Thyroid gland (tissue), 4 donors: ENCODE measurements around the gene MINDY4. TPM values are rescaled to one million over a fixed set of nuclear protein-coding genes. Genes with fewer than 3 reads are reported as not detected.

Experiments
- DNase-seq, 2 donors: peaks; one replicate each; pipeline ENCODE4 v3.0.0-alpha.2; 2019
- H3K27ac ChIP-seq, 3 donors: fragments of 200-600 bp; sonication (generic); 1 replicate in 2 of 3; 2 replicates in 1 of 3; pipeline ENCODE4 v1.5.1; 2016 to 2019; ENCODE audit warnings: mild to moderate bottlenecking in 1 of 3, moderate library complexity in 1 of 3
- H3K27me3 ChIP-seq: fragments of 200-600 bp; sonication (generic); one replicate; pipeline ENCODE4 v1.5.1; 2019
- H3K36me3 ChIP-seq, 2 donors: fragments of 200-600 bp; sonication (generic); one replicate each; pipeline ENCODE4 v1.5.1; 2016 to 2019
- H3K4me1 ChIP-seq, 2 donors: fragments of 200-600 bp; sonication (generic); one replicate each; pipeline ENCODE4 v1.5.1; 2017 to 2019
- H3K4me3 ChIP-seq, 3 donors: fragments of 200-600 bp; sonication (generic); replicated peaks in 1 of 3; 1 replicate in 2 of 3; 2 replicates in 1 of 3; pipeline ENCODE4 v1.5.1; 2016; ENCODE audit warnings: mild to moderate bottlenecking in 1 of 3
- H3K9me3 ChIP-seq: fragments of 200-600 bp; sonication (generic); one replicate; pipeline ENCODE4 v1.5.1; 2017
- POLR2A ChIP-seq, 2 donors: fragments of 450-650 bp; IDR thresholded peaks; one replicate each; pipeline ENCODE4 v1.6.1; 2017; ENCODE audit warnings: antibody characterized with exemption in 2 of 2, mild to moderate bottlenecking in 2 of 2, moderate library complexity in 1 of 2
- WGBS, 2 donors: methylation state at CpG; one replicate each; pipeline ENCODE4 v1.1.5; 2017; 5-methylcytosine and 5-hydroxymethylcytosine counted together
- intact Hi-C: fragments of 100-400 bp; cut with DNase I; formaldehyde crosslinking; loops from one replicate; pipeline ENCODE4 v1.15.1; 2023
- total RNA-seq, 4 donors: library from RNA; depleted of rRNA; stranded (reverse); fragments of >200 nt; gene quantifications; one replicate each; pipeline ENCODE4 v1.2.3, GENCODE V29; 2016
- TF ChIP-seq, protein P1 (sequence below), 6 experiments: fragments of 200-600 bp in 3 of 6; fragments of 450-650 bp in 3 of 6; sonication (generic) in 3 of 6; IDR thresholded peaks; one replicate each; pipeline ENCODE4 v1.5.1; 2016 to 2019; ENCODE audit warnings: antibody characterized with exemption in 6 of 6, mild to moderate bottlenecking in 2 of 6, inconsistent platforms in 1 of 6, moderate library complexity in 1 of 6

Gene MINDY4
- total RNA-seq, 4 donors from 2014 or later, result 17.9 to 33.2 (median 29.7) TPM

DNA sequence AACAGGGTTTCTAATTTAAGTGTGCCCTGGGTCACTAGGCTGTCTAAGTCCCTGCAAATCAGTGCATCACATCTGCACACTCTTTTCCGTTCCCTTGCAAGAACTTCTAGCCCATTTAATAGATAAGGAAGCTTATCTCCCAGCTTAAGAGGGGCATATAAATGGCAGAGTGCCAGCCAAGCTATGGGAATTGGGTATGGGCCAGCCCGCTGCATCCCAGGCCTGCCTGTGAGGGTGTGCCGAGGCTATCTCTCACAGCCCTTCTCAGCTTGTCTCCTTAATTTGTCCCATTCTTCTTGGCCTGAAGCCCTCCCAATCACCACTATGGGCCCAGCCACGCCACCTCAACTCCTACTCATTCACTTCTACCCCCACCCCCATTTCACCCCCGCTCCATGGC is 155.1 kb downstream of the MINDY4 start:
- TF ChIP-seq, protein P1, sequence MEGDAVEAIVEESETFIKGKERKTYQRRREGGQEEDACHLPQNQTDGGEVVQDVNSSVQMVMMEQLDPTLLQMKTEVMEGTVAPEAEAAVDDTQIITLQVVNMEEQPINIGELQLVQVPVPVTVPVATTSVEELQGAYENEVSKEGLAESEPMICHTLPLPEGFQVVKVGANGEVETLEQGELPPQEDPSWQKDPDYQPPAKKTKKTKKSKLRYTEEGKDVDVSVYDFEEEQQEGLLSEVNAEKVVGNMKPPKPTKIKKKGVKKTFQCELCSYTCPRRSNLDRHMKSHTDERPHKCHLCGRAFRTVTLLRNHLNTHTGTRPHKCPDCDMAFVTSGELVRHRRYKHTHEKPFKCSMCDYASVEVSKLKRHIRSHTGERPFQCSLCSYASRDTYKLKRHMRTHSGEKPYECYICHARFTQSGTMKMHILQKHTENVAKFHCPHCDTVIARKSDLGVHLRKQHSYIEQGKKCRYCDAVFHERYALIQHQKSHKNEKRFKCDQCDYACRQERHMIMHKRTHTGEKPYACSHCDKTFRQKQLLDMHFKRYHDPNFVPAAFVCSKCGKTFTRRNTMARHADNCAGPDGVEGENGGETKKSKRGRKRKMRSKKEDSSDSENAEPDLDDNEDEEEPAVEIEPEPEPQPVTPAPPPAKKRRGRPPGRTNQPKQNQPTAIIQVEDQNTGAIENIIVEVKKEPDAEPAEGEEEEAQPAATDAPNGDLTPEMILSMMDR (IDR thresholded peaks at IDR 0.05), result no peak
- no peak for TF ChIP-seq POLR2A (IDR thresholded peaks at IDR 0.05)
- DNase-seq, result peak in 1 of 2 donors; percentile 0
- Histone ChIP-seq H3K27ac (no peak overlapping the region), H3K4me3 (no peak overlapping the region), H3K4me1 (peaks cover 0 to 3% of the 10 kb centered on the region in 2 donors), H3K36me3 (no peaks in the 10 kb centered on the region), H3K9me3 (no peaks in the 10 kb centered on the region), H3K27me3 (no peaks in the 10 kb centered on the region)
- intact Hi-C loops, result no loop called here
- WGBS, 2 donors, result 94 to 96% methylated on average over 5 of the region's 5 CpGs

DNA sequence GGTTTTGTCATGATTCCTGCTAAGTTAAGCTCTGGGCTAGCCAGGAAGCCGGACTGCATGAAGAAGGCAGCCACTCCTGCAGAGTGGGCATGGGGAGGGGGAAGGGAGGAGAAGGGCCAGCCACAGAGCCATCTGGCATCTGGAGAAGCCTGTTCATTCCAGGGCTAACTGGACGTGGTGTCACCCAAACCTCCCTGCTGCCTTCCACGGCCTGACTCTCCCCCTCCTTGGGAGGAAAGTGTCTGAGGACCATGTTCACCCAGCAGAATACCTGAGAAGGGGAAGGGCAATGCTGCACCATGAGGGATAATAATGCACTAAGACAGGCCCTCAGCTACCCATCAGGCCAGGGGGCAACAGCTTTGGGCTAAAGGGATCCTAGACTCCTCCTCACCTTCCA is 155.8 kb downstream of the MINDY4 start:
- H3K36me3 ChIP-seq, result no peaks in the 10 kb centered on the region

DNA sequence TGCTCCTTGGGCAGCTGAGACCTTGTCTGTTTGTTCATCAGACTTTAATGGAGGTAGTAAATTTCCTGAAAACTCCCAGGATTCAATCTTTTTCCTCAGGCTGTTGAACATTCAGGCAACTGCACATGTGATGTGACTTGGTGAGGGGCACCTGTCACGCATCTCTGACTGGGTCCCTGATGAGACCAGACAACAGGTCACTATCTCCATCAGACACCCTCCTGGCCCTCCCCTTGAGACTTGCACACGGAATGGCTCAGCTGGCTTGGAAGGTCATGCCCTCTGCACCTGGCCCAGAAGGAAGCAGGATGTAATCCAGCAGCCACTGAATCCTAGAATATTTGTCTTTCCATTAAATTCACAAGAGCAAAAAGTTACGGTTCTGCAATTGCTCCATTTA is 156.3 kb downstream of the MINDY4 start:
- TF ChIP-seq, protein P1 (IDR thresholded peaks at IDR 0.05), result no peak
- TF ChIP-seq POLR2A (IDR thresholded peaks at IDR 0.05), result no peak
- Histone ChIP-seq H3K4me3 (no peak overlapping the region), H3K27me3 (no peaks in the 10 kb centered on the region), H3K36me3 (no peaks in the 10 kb centered on the region), H3K27ac (no peak overlapping the region), H3K4me1 (no peaks in the 10 kb centered on the region), H3K9me3 (no peaks in the 10 kb centered on the region)
- DNase-seq, result no peak
- WGBS, 2 donors, result 84 to 94% methylated on average over 3 of the region's 3 CpGs
- intact Hi-C loops, result no loop called here

More for the DNA sequence above, 155.8 kb downstream of the MINDY4 start:
- 59 to 85% methylated on average over 2 to 3 of the region's 3 CpGs for WGBS, 2 donors
- TF ChIP-seq POLR2A (IDR thresholded peaks at IDR 0.05), result no peak
- TF ChIP-seq, protein P1 (IDR thresholded peaks at IDR 0.05), result no peak
- Histone ChIP-seq H3K27me3 (no peaks in the 10 kb centered on the region), H3K9me3 (no peaks in the 10 kb centered on the region), H3K27ac (no peak overlapping the region), H3K4me3 (no peak overlapping the region), H3K4me1 (no peaks in the 10 kb centered on the region)
- no peak for DNase-seq
- intact Hi-C loops, result no loop called here

DNA sequence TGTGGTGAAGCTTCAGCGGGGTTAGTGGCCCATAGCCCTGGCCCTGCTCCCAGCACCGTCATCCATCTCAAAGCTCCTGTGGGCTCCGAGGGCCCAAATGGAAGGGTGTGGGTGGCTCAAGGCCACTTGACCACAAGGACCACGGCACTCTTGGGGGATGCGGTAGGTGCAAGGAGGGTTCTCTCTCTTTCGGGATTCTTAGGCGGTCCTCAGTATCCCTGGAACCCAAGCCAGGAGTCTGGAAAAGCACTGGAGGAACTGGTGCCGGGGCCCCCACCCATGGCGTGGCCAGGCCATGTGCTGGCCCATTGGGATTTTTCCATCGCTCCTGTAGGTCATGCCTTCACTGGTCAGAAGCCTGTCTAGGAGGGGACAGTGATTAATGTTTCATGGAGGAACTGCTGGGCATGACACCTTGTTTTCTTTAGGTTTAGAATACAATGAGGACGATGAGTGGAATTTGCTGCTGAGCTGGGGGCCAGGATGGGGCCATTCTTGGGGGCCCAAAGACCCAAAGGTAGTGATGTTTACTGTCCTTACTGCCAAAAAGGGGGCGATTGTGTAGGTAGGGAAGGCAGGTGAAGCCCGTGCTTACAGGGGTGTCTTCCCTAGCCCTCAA is 157.1 kb downstream of the MINDY4 start:
- no peaks in the 10 kb centered on the region for H3K36me3 ChIP-seq
- H3K9me3 ChIP-seq, result no peaks in the 10 kb centered on the region
- H3K27ac ChIP-seq, result no peak overlapping the region
- no peaks in the 10 kb centered on the region for H3K27me3 ChIP-seq
- 94 to 95% methylated on average over 11 to 13 of the region's 13 CpGs for WGBS, 2 donors
- no peaks in the 10 kb centered on the region for H3K4me1 ChIP-seq
- DNase-seq, result peak in 1 of 2 donors; percentile 0
- intact Hi-C loops, result no loop called here
- H3K4me3 ChIP-seq, result no peak overlapping the region
- TF ChIP-seq, protein P1 (IDR thresholded peaks at IDR 0.05), result no peak
- no peak for TF ChIP-seq POLR2A (IDR thresholded peaks at IDR 0.05)

DNA sequence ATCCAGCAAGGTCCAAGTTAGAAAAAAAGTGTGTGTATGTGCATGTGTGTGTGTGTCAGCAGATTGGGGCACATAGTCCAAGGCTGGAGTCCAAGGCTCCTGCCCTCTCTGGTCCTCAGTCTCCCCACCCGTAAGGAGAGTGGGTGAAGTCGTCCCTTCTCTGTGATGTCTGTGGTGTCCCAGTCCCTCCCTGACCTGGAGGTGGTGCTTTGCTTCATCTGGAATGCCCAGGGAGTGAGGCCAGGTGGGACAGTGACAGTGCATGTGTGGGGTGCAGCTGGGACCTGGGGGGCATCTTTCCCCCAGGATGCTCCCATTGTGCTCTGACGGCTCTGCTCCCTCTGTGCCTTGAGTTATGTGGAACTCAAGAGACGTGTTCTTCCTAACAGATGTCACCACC is 158.5 kb downstream of the MINDY4 start:
- TF ChIP-seq, protein P1 (IDR thresholded peaks at IDR 0.05), result no peak
- TF ChIP-seq POLR2A (IDR thresholded peaks at IDR 0.05), result no peak
- intact Hi-C loops, result no loop called here
- no peaks in the 10 kb centered on the region for H3K4me1 ChIP-seq
- no peaks in the 10 kb centered on the region for H3K36me3 ChIP-seq
- no peak overlapping the region for H3K4me3 ChIP-seq
- no peaks in the 10 kb centered on the region for H3K9me3 ChIP-seq
- no peak for DNase-seq
- H3K27me3 ChIP-seq, result no peaks in the 10 kb centered on the region
- WGBS, 2 donors, result 90 to 91% methylated on average over 4 of the region's 4 CpGs
- no peak overlapping the region for H3K27ac ChIP-seq
